Astrocyte of the hippocampus (primary cell): ENCODE data around the gene CDC14B.
A peak's percentile ranks its signal among the peaks of the same experiment; 100 is the strongest.

ENCODE experiments used
- DNase-seq: peaks from one replicate; pipeline ENCODE4 v3.0.0; 2011; ENCODE audit warnings: low read depth, low spot score

Gene CDC14B

GRCh38 chr9:96485280-96485679 lies 134.4 kb downstream of the CDC14B start:
- no peak for DNase-seq

- no peak for DNase-seq
These were observed 135.1 kb downstream of the CDC14B start for GRCh38 chr9:96484521-96484931.

- DNase-seq = no peak
These were observed 135.8 kb downstream of the CDC14B start for GRCh38 chr9:96483733-96484390.

DNA sequence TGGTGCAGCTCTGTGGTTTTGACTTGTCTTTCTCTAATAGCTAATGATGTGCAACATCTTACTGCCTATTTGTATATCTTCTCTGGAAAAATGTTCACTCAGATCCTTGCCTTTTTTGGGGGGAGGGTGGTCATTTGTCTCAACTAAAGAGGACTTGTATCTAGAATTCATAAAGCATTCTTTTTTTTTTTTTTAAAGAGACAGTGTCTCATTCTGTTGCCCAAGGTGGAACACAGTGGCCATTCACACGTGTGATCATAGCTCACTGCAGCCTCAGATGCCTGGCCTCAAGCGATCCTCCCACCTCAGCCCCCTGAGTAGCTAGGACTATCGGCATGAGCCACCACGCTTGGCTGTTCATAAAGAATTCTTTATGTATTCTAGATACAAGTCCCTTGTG lies 136.4 kb downstream of the CDC14B start:
- no peak for DNase-seq

GRCh38 chr9:96482476-96482875 lies 137.2 kb downstream of the CDC14B start:
- DNase-seq = no peak

- DNase-seq = no peak
These were observed 138.9 kb downstream of the CDC14B start for GRCh38 chr9:96480736-96481135.

GRCh38 chr9:96478829-96479371 lies 140.7 kb downstream of the CDC14B start:
- DNase-seq = peak; percentile 64

DNA sequence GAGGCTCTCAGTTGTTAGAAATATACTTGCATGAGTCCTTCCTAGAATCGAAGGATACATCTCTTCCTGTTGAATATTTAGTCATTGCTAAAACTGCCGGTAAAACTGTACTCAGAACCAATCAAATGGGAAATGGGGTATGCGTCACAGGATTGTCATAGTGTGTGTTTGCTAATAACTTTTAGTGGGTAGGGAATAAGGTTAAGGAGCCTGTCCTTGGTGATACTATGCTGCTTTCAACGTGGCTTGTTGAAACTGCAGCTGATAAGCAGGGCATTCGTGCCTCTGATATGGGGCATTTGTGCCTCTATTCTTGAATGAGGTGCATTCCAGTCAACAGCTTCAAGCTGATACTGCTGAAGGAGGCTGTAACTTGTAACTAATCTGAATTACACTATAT lies 143.1 kb downstream of the CDC14B start:
- no peak for DNase-seq

- no peak for DNase-seq
These were observed 143.6 kb downstream of the CDC14B start for GRCh38 chr9:96476013-96476412.

DNA sequence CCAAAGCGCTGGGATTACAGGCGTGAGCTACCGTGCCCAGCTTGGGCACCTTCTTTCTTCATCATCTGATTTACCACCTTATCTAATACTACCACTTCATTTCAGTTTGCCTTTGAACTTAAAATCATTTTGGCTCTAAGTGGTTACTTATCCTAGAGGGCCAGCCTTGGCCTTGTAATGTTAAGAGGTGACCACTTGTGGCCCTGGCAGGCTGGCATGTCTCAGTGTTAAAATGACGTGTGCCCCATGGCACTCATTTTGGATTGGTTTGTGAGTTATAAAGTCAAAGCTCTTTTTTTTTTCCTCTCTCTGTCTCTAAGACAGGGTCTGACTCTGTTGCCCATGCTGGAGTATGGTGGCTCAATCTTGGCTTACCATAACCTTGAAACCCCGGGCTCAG lies 151.9 kb downstream of the CDC14B start:
- DNase-seq = no peak

DNA sequence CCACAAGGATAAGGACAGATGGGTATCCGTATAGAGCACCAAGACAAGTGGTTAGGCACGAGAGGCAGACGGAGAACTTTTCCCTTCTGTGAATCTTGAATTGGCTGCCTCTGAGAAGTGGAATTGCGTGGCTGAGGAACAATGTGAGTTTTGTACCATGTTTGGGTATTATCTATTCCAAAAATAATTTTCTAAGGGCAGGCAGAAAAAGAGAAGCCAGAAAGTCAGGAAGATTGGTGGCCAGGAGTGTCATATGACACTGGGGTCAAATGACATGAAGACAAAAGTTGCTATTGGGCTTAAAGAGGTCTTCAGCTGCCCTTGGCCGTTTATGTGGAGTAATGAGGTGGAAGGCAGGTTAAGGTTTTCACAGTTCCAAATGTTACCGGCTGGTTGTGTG lies 155.2 kb downstream of the CDC14B start:
- no peak for DNase-seq

GRCh38 chr9:96462541-96462940 lies 157.1 kb downstream of the CDC14B start:
- no peak for DNase-seq

DNA sequence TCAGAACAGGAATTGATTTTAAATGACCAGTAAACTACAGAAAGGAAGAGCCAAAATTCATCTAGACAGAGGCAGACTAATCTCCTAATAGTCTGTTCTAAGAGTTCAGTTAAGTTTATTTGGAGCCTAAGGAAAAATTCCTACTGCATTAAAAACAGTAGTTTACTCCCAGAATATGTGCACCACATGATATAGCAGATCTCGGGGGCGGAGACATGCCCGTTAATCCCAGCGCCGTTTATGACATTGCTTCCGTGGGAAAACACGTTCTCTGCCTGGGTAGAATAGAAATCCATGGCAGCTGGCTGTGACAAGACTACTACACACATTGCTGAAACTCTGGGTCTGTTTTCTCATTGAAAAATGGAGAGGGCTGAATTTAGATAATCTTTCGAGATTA lies 158.3 kb downstream of the CDC14B start:
- DNase-seq = no peak

GRCh38 chr9:96460882-96461281 lies 158.8 kb downstream of the CDC14B start:
- no peak for DNase-seq

GRCh38 chr9:96460470-96460869 lies 159.2 kb downstream of the CDC14B start:
- no peak for DNase-seq

DNA sequence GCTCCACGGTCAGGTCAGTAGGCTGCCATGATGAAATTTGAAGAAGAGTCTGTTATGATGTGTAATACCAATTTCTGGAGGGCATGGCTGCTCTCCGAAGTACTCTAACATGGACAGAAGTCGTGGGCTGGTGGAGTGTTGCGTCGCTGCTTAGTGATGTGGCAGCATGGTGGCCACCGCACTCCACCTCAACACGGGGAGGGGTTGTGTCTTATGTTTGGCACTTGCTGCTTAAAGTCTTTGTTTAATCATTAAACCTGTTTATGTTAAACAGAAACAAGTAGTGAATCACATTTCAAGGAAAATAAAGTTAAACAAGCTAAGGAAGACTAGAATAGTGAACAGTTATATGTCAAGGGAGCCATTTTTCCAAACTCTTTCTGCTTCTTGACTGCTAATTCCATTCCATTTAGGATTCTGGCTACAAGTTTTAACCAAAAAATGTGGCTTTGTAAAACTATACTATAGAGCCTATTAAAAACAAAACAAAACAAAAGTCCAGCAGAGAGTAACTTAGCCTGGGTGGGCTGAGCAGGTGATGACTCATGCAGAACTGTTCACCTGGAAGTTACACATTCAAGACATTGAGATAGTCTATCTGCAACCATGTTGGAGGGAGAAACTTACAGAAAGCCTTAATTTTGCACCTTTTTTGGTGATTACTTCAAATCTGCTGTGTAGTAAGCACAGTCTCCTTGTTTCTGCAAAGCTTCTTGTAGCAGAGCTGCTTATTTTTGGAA lies 160.2 kb downstream of the CDC14B start:
- DNase-seq = peak; percentile 12

DNA sequence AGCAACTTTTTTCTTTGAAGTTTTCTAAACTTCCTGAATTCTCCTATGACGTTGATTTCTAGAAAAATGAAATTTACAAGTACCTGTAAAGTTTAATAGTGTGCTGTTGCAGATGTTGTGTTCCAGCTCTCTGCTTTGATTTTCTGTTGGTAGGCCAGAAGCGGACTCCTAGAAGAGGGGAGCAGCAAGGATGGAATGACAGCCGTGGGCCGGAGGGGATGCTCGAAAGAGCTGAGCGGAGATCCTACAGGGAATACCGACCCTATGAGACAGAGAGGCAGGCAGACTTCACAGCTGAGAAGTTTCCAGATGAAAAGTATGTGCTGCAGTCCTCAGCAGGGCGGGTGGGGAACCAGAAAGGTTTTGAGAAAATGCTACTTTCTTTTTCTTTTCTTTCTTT lies 161.4 kb downstream of the CDC14B start:
- DNase-seq = no peak

DNA sequence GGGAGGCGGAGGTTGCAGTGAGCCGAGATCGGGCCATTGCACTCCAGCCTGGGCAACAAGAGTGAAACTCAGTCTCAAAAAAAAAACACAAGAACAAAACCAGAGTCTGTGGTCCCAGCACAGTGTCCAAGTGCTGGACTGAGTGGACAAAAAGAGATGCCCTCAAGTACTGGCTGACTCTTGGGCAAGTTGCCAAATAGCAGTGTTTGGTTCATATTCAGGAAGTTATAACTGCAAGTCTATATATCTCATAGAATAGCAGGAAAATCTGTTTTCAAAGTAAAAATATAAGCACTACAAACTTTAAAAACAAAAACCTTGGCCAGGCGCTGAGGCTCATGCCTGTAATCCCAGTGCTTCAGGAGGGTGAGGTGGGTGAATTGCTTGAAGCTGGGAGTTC lies 162.4 kb downstream of the CDC14B start:
- no peak for DNase-seq

DNA sequence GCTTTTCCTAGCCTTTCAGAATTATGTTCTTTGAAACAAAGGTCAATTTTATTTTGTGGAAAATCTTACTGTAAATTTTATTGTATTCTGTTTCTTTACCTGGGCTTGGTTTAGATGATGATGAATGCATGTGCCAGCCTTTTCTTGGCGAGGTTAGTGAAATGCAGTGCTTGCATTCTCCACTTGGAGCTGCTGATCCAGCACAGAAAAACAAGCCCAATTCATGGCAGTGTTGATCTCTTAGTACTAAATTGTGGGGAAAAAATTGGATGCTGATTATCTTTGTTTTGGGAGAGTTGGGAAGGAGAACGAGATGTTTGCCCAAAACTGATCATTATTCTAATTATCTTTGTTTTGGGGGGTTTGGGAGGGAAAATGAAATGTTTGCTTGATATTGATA lies 166.0 kb downstream of the CDC14B start:
- DNase-seq = peak; percentile 73

- DNase-seq = peak; percentile 51
These were observed 168.8 kb downstream of the CDC14B start for GRCh38 chr9:96450613-96451528.
